HepG2 (cell line): ENCODE results near the gene SLC25A10. TPM values are rescaled to one million over a fixed set of nuclear protein-coding genes. Genes with fewer than 3 reads are reported as not detected.

Experiments
- ATAC-seq: fragments of 200-7000 bp; cut with Tn5 transposase; 3 replicates; pipeline ENCODE4 v1.9.1; 2020; ENCODE audit warnings: mild to moderate bottlenecking, moderate library complexity
- BruUV-seq: library from RNA; stranded (reverse); fragments of 400-500 nt; replicated peaks from 2 replicates; lab custom pipeline; 2021; lab: Mats Ljungman, UMichigan
- CTCF ChIA-PET: fragments of 300-600 bp; formaldehyde crosslinking; extraction: SDS; loops from one replicate; lab custom pipeline; 2021; ENCODE audit warnings: low total read pairs, inconsistent platforms, low intra/inter-chr PET ratio; lab: Yijun Ruan, JAX
- POLR2A ChIA-PET: fragments of 350-600 bp; sonication (Branson Sonifier 250); formaldehyde crosslinking; loops from one replicate; lab custom pipeline; 2020; ENCODE audit warnings: antibody characterized with exemption, inconsistent platforms; lab: Yijun Ruan, JAX
- DNase-seq: peaks from one replicate; pipeline ENCODE4 v3.0.0-alpha.2; 2015; ENCODE audit warnings: low spot score
- FAIRE-seq: peaks from 3 replicates; lab custom pipeline; 2011; peaks lifted over from hg19 to GRCh38; lab: Jason Lieb, UNC
- H2AFZ ChIP-seq: one replicate; pipeline ENCODE4 v1.6.1; 2011; ENCODE audit warnings: low read length, inconsistent platforms
- H3K27ac ChIP-seq: fragments of 300-600 bp; 3 replicates; pipeline ENCODE4 v1.8.0; 2011; ENCODE audit warnings: mixed run types, mild to moderate bottlenecking, mixed read lengths, low read length, inconsistent platforms; ENCODE audit not compliant: insufficient read depth; ENCODE audit errors: extremely low read length
- H3K27me3 ChIP-seq, 2 experiments: fragments of 200-600 bp in 1 of 2; 2 replicates in 1 of 2; 3 replicates in 1 of 2; pipeline versions ENCODE4 v1.6.0 to v1.8.0; 2011; ENCODE audit warnings: low read length in 2 of 2, mild to moderate bottlenecking in 2 of 2, moderate library complexity in 2 of 2, inconsistent platforms in 1 of 2; ENCODE audit not compliant: insufficient read depth in 2 of 2, control insufficient read depth in 1 of 2
- H3K36me3 ChIP-seq, 2 experiments: fragments of 200-600 bp in 1 of 2; replicated peaks in 1 of 2; 2 replicates in 1 of 2; 3 replicates in 1 of 2; pipeline versions ENCODE4 v1.5.1 to v1.8.0; 2011; ENCODE audit warnings: low read length in 2 of 2, inconsistent platforms in 1 of 2; ENCODE audit not compliant: insufficient read depth in 2 of 2, control insufficient read depth in 1 of 2
- H3K4me1 ChIP-seq: 2 replicates; pipeline ENCODE4 v1.5.1; 2012; ENCODE audit warnings: low read length, inconsistent platforms; ENCODE audit not compliant: insufficient read depth
- H3K4me2 ChIP-seq: 2 replicates; pipeline ENCODE4 v1.6.0; 2011; ENCODE audit warnings: low read depth, low read length, inconsistent platforms
- H3K4me3 ChIP-seq, 3 experiments: fragments of 200-600 bp in 1 of 3; sonication (generic), shearing (Covaris generic) in 1 of 3; replicated peaks in 1 of 3; 2 replicates each; pipeline ENCODE4 v1.5.1; 2011 to 2016; ENCODE audit warnings: low read length in 3 of 3, inconsistent platforms in 2 of 3, low read depth in 2 of 3, mild to moderate bottlenecking in 2 of 3, control low read depth in 1 of 3, mixed read lengths in 1 of 3; ENCODE audit not compliant: insufficient read depth in 1 of 3
- H3K79me2 ChIP-seq: one replicate; pipeline ENCODE4 v1.6.1; 2011; ENCODE audit warnings: low read length, inconsistent platforms; ENCODE audit not compliant: insufficient read depth
- H3K9ac ChIP-seq: 2 replicates; pipeline ENCODE4 v1.6.0; 2011; ENCODE audit warnings: mild to moderate bottlenecking, low read depth, low read length, inconsistent platforms; ENCODE audit not compliant: insufficient read depth
- H3K9me3 ChIP-seq: 2 replicates; pipeline ENCODE4 v1.5.1; 2012; ENCODE audit warnings: mild to moderate bottlenecking, low read length
- H4K20me1 ChIP-seq: 2 replicates; pipeline ENCODE4 v1.6.0; 2011; ENCODE audit warnings: inconsistent platforms, mild to moderate bottlenecking, low read length, moderate library complexity; ENCODE audit not compliant: insufficient read depth
- CEBPB ChIP-seq: IDR thresholded peaks from 2 replicates; pipeline ENCODE4 v1.6.1; 2011; ENCODE audit warnings: low read depth, low read length, improper control_type of control experiment, borderline replicate concordance
- FLYWCH1 ChIP-seq: sonication (generic); formaldehyde crosslinking; IDR thresholded peaks from 2 replicates; pipeline ENCODE4 v1.8.1; 2023; ENCODE audit warnings: mild to moderate bottlenecking, missing genetic modification reagents
- FOSL1 ChIP-seq: sonication (generic); formaldehyde crosslinking; IDR thresholded peaks from 2 replicates; pipeline ENCODE4 v1.9.0; 2021; ENCODE audit warnings: missing genetic modification reagents, borderline replicate concordance
- NFE2L2 ChIP-seq: fragments of 150-350 bp; IDR thresholded peaks from 2 replicates; pipeline ENCODE4 v1.6.1; 2014; ENCODE audit warnings: low read length
- PCBP2 ChIP-seq: fragments of 200-400 bp; formaldehyde crosslinking; optimal IDR thresholded peaks from 2 replicates; pipeline ENCODE3; 2018; ENCODE audit warnings: low read length, low read depth; ENCODE audit not compliant: poor library complexity, severe bottlenecking
- RAD21 ChIP-seq: fragments of 450-650 bp; formaldehyde crosslinking; IDR thresholded peaks from 2 replicates; pipeline ENCODE4 v1.5.0; 2020; ENCODE audit warnings: mild to moderate bottlenecking
- RBFOX2 ChIP-seq: fragments of 200-400 bp; formaldehyde crosslinking; IDR thresholded peaks from 2 replicates; pipeline ENCODE4 v1.6.1; 2017; ENCODE audit warnings: low read depth, mild to moderate bottlenecking, low read length
- REL ChIP-seq: sonication (generic); formaldehyde crosslinking; conservative IDR thresholded peaks from 2 replicates; pipeline ENCODE4 v1.8.0; 2022; ENCODE audit warnings: mild to moderate bottlenecking, missing genetic modification reagents, moderate library complexity
- RXRA ChIP-seq: sonication (generic); formaldehyde crosslinking; IDR thresholded peaks from 2 replicates; pipeline ENCODE4 v1.5.1; 2020; ENCODE audit warnings: missing genetic modification reagents
- ZNF746 ChIP-seq: sonication (generic); formaldehyde crosslinking; IDR thresholded peaks from 2 replicates; pipeline ENCODE4 v1.8.0; 2022; ENCODE audit warnings: mild to moderate bottlenecking, missing genetic modification reagents
- WGBS: methylation state at CpG from one replicate; pipeline ENCODE4 v1.1.6; 2017; ENCODE audit warnings: low lambda C conversion rate; 5-methylcytosine and 5-hydroxymethylcytosine counted together
- in situ Hi-C: cut with HindIII; loops from 2 replicates; pipeline ENCODE4 v1.10.0; 2017; ENCODE audit warnings: low pct_unique_long_range_greater_than_20kb; ENCODE audit not compliant: extremely low pct_ligation_motif_present
- intact Hi-C: fragments of 100-400 bp; cut with micrococcal nuclease; formaldehyde crosslinking; loops from one replicate; pipeline ENCODE4 v1.10.0; 2022; ENCODE audit not compliant: unreplicated experiment
- polyA plus RNA-seq, 8 experiments: library from polyadenylated mRNA; depleted of rRNA in 3 of 8; stranded (reverse) in 7 of 8; unstranded in 1 of 8; fragments of >200 nt; fragmentation: Illumina TruSeq in 4 of 8; extraction: Trizol in 4 of 8; gene quantifications; 2 replicates each; pipeline versions ENCODE4 v1.2.1 to v1.2.3, GENCODE V29; 2011 to 2016; ENCODE audit warnings: low read depth in 4 of 8, missing spikeins in 1 of 8, mixed read lengths in 1 of 8; ENCODE audit not compliant: insufficient read depth in 1 of 8
- total RNA-seq, 5 experiments: library from RNA; depleted of rRNA; stranded (reverse); fragments of >200 nt; fragmentation: Illumina TruSeq; extraction: Trizol; gene quantifications; 2 replicates each; pipeline ENCODE4 v1.2.3, GENCODE V29; 2016; ENCODE audit warnings: low read depth in 1 of 5
- TF ChIP-seq, protein P1 (sequence below): sonication (generic); formaldehyde crosslinking; IDR thresholded peaks from 2 replicates; pipeline ENCODE4 v1.5.1; 2020; ENCODE audit warnings: missing genetic modification reagents, mild to moderate bottlenecking, borderline replicate concordance

Gene SLC25A10
- total and polyA plus RNA-seq, 2 of the 13 experiments (the other 11 are each of a cell fraction or from before 2014, with no cell fraction given) = 46.5 to 140 TPM

DNA sequence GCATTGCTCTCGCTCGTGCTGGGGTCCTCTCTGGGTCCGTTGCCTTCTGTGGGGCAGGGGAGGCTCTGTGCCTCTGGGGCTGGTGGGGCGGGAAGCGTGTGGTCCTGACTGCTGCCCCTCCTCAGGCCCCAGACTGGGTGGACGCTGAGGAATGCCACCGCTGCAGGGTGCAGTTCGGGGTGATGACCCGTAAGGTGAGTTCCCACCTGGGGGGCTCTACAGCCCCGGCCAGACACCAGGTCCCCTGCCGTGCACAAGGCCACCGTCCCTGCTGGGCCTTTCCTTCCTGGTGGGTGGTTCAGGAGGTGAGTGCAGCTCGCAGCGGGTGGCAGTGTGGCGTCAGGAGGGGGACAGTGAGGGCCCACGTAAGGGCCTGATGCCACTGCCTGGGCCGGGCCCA, 21.5 kb upstream of the SLC25A10 start:
- Histone ChIP-seq H4K20me1 (no peaks in the 10 kb centered on the region), H3K36me3 (peaks cover 75 to 97% of the 10 kb centered on the region in 2 experiments), H3K4me2 (no peak overlapping the region), H3K9ac (no peak overlapping the region), H3K9me3 (no peaks in the 10 kb centered on the region), H3K27me3 (no peaks in the 10 kb centered on the region; a peak in 1 of 5 replicates), H3K4me1 (peaks cover 4% of the 10 kb centered on the region), H3K79me2 (peaks cover 5% of the 10 kb centered on the region), H3K4me3 (no peak overlapping the region), H3K27ac (no peak overlapping the region), H2AFZ (no peak overlapping the region)
- intact Hi-C loops (no loop called here), in situ Hi-C loops (no loop called here)
- no TSS peak for BruUV-seq
- POLR2A ChIA-PET = no interaction called here
- CTCF ChIA-PET = no interaction called here
- 96% methylated on average over 17 of the region's 17 CpGs for WGBS
- no peak for FAIRE-seq
- TF ChIP-seq RBFOX2 = peak; percentile 14; the same call in 1 of the 2 replicates
- TF ChIP-seq CEBPB = no peak
- no peak for DNase-seq
- ATAC-seq = no peak

DNA sequence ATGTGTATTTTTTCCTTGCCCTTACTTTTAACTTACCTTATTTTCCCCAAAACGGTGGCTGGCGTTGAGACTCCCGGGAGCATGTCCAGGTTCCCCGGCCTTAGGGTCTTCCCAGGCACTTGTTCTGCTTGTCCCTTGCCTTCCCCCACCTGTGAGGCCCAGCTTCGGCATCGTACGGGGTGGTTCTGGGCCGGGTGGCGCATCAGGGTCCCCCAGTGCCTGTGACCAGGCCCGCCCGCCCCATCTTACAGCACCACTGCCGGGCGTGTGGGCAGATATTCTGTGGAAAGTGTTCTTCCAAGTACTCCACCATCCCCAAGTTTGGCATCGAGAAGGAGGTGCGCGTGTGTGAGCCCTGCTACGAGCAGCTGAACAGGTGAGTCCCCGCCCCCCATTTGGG, 20.9 kb upstream of the SLC25A10 start:
- 96% methylated on average over 14 of the region's 18 CpGs for WGBS
- H3K4me1 ChIP-seq = no peaks in the 10 kb centered on the region
- no peaks in the 10 kb centered on the region for H3K79me2 ChIP-seq
- no peak for TF ChIP-seq ZNF746 (CRISPR knock-in tag)
- TF ChIP-seq PCBP2 = no peak
- TF ChIP-seq REL (CRISPR knock-in tag) = no peak
- no peak for TF ChIP-seq RXRA
- no peak for TF ChIP-seq FLYWCH1 (CRISPR knock-in tag)
- TF ChIP-seq, protein P1, sequence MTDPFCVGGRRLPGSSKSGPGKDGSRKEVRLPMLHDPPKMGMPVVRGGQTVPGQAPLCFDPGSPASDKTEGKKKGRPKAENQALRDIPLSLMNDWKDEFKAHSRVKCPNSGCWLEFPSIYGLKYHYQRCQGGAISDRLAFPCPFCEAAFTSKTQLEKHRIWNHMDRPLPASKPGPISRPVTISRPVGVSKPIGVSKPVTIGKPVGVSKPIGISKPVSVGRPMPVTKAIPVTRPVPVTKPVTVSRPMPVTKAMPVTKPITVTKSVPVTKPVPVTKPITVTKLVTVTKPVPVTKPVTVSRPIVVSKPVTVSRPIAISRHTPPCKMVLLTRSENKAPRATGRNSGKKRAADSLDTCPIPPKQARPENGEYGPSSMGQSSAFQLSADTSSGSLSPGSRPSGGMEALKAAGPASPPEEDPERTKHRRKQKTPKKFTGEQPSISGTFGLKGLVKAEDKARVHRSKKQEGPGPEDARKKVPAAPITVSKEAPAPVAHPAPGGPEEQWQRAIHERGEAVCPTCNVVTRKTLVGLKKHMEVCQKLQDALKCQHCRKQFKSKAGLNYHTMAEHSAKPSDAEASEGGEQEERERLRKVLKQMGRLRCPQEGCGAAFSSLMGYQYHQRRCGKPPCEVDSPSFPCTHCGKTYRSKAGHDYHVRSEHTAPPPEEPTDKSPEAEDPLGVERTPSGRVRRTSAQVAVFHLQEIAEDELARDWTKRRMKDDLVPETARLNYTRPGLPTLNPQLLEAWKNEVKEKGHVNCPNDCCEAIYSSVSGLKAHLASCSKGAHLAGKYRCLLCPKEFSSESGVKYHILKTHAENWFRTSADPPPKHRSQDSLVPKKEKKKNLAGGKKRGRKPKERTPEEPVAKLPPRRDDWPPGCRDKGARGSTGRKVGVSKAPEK (CRISPR knock-in tag) = no peak
- TF ChIP-seq FOSL1 (CRISPR knock-in tag) = no peak
- TF ChIP-seq RAD21 (CRISPR knock-in tag) = no peak
- TF ChIP-seq NFE2L2 = no peak
- H3K36me3 ChIP-seq = peaks cover 79 to 97% of the 10 kb centered on the region in 2 experiments
- in situ Hi-C loops = no loop called here
- ChIA-PET POLR2A (no interaction called here), CTCF (no interaction called here)
- H3K27me3 ChIP-seq = no peaks in the 10 kb centered on the region; a peak in 1 of 5 replicates
- no peak overlapping the region for H3K27ac ChIP-seq
- H4K20me1 ChIP-seq = no peaks in the 10 kb centered on the region
- intact Hi-C loops = no loop called here
- FAIRE-seq (no peak), ATAC-seq (no peak), DNase-seq (no peak)
- H3K4me2 ChIP-seq = no peak overlapping the region
- BruUV-seq = no TSS peak
- H3K9me3 ChIP-seq = no peaks in the 10 kb centered on the region
- no peak overlapping the region for H3K9ac ChIP-seq
- H3K4me3 ChIP-seq = no peak overlapping the region
- no peak overlapping the region for H2AFZ ChIP-seq
